Amniotic epithelial cell (primary cell): ENCODE measurements around the gene KEAP1.
A peak's percentile ranks its signal among the peaks of the same experiment; 100 is the strongest.
"Not testable (repeated sequence)": the region's sequence is repeated elsewhere in the genome, so short reads cannot be mapped to it uniquely, and the experiment has no call there.

Experiments
- DNase-seq: peaks from one replicate; pipeline ENCODE4 v3.0.0-alpha.2; 2010; ENCODE audit warnings: low read depth

KEAP1 gene

GRCh38 chr19:10503002-10503789, at the start of gene KEAP1:
Gene KEAP1 (minus strand): TSS chr19:10503356. CDS start chr19:10500033, 3,323 bp downstream.
- peak; percentile 32 for DNase-seq

DNA sequence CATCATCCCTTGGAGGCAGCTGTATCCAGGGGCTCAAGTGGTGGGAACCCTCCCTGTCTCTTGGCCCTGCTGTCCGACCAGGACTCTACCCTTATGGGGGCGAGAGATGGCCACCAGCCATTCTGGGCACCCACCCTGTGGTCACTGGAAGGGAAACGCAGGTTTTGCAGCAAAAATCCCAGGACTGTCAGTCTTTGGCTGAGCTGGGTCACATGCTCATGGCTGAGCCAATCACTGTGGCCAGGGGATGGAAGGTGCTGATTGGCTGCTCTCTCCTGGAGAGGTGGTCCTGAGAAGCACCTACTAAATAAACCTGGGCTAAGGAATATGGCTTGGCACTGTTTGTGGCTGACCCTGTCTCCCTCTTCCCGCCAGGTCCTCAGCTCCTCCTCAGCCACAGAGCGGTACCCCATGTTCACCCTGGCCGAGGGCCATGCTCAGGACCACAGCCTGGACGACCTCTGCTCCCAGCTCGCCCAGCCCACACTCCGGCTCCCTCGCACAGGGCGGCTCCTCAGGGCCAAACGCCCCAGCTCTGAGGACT, 49.4 kb upstream of the KEAP1 start:
- peak; percentile 33 for DNase-seq

GRCh38 chr19:10551698-10552301, 48.6 kb upstream of the KEAP1 start:
- DNase-seq: peak; percentile 63

- not testable (repeated sequence) for DNase-seq
Measured at GRCh38 chr19:10551006-10551405, 47.9 kb upstream of the KEAP1 start.

DNA sequence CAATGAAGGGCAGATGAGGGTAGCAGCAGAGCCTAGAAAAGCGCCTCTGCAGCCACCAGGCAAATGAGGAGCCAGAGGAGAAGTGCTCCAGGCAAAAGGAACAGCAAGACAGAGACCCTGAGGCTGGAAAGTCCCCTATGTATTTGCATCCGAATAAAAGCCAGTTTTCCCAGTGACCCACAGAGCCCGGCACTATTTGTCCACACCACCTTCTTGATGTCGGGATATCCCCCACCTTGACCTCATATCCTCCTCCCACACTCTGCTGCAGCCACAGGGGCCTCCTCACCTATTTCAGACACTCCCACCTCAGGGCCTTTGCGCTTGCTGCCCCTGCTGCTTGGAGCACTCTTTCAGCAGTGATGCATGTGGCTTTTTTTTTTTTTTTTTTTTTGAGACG, 47.2 kb upstream of the KEAP1 start:
- no peak for DNase-seq

DNA sequence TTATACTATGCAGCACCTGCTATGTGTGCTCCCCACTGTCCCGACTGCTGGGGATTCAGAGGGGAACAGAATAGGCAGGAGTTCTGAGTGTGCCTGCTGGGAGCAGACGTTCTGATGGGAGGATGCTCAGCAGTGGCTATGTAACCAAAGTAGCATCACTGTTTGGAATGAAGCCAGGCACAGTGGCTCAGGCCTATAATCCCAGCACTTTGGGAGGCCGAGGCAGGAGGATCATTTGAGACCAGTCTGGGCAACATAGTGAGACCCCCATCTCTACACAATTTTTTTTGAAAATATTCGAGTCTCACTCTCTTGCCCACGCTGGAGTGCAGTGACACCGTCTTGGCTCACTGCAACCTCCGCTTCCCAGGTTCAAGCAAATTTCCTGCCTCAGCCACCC, 46.6 kb upstream of the KEAP1 start:
- DNase-seq: no peak

GRCh38 chr19:10548746-10549276, 45.7 kb upstream of the KEAP1 start:
- DNase-seq: no peak

DNA sequence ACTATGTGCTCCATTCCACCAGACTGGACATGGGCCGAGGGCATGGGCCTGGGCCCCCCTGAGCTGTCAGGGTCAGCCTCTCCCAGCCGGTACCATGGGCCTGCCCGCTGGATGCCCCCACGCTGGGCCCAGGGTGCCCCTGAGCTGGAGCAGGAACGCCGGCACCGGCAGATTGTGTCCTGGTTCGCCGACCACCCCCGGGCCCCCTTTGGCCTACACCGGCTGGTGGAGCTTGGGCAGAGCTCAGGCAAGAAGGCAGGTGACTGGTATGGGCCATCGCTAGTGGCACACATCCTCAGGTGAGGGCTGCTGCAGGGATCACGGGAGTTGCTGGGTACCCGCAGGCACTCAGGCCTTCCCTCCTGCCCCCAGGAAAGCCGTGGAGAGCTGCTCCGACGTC, 43.7 kb upstream of the KEAP1 start:
- DNase-seq: no peak

GRCh38 chr19:10544753-10545251, 41.6 kb upstream of the KEAP1 start:
- DNase-seq: no peak

DNA sequence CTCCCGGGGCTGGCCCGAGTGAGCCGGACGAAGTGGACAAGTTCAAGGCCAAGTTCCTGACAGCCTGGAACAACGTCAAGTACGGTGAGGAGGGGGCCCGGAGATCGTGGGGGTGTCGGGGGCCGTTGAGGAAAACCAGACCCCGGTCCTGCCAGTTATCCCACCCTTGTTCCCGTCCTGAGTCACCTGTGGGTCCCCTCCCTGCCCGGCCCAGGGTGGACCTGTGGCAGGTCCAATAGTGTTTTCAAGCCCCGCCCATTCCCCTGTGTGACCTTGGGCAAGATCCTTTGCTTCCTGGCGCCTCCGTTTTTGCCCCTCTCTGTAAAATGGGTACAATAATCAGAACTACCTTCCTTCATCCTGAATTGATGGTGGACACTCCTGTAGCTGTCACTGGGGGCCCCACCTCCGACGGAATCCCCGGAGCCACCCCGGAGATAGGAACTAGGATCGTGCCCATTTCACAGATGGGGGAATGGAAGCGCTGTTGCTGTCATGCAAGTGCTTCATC, 41.1 kb upstream of the KEAP1 start:
- DNase-seq: no peak

- no peak for DNase-seq
Measured at GRCh38 chr19:10543420-10544241, 40.5 kb upstream of the KEAP1 start, which contains the start of gene ATG4D. Gene ATG4D (plus strand): TSS chr19:10543904. CDS start chr19:10544091, 187 bp downstream.

DNA sequence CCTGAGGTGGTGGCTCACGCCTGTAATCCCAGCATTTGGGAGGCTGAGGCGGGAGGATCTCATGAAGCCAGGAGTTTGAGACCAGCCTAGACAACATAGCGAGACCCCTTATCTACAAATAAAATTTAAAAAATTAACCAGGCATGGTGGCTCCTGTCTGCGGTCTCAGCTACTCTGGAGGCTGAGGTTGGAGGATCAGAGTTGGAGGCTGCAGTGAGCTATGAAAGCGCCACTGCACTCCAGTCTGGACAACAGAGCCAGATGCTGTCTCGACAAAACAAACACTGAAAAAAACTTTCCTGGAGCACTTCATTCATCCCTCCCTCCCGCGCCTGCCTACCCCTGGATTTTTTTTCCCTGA, 39.9 kb upstream of the KEAP1 start:
- no peak for DNase-seq

DNA sequence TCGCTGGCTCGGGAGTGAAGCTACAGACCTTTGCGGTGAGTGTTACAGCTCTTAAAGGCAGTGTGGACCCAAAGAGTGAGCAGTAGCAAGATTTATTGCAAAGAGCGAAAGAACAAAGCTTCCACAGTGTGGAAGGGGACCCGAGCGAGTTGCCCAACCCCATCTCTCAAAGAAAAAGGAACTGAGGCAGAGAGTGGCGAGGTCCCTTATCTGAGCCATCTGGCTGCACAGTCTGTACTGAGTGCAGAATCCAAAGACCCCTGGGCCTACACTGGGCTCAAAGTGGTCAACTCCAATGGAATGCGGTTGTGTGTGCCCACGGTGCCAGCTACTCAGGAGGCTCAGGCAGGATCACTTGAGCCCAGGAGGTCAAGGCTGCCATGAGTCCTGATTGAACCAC, 35.9 kb upstream of the KEAP1 start:
- not testable (repeated sequence) for DNase-seq

GRCh38 chr19:10538204-10538983, 35.2 kb upstream of the KEAP1 start:
- no peak for DNase-seq

- no peak for DNase-seq
Measured at GRCh38 chr19:10537668-10538067, 34.5 kb upstream of the KEAP1 start.

GRCh38 chr19:10535613-10536012, 32.5 kb upstream of the KEAP1 start:
- DNase-seq: peak; percentile 51

DNA sequence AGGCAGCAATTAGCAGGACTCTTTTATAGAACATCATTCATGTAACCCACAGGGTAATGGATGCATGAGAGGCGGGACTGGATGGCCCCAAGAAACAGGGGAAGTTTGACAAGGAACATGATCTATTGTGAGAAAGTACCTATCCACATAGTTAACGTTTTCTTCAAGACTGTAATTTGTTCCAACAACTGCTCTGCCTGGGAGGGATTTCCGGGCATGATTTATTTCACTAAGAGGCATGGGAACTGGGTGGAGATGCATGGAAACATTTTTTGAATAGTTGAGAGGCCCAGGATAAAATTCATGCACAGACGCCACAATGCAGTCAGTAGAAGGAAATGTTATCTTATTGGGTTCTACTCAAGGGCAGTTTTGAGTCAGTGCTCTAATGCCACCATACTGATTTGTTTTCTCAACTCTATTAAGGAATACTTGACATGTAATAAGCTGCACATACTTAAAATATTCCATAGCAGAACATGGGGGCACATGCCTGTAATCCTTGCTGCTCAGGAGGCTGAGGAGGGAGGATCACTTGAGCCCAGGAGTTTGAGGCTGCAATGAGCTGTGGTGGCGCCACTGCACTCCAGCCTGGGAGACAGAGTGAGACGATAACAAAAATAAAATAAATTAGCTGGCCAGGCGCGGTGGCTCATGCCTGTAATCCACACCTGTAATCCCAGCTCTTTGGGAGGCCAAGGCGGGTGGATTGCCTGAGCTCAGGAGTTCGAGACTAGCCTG, 30.7 kb upstream of the KEAP1 start:
- DNase-seq: peak; percentile 100

DNA sequence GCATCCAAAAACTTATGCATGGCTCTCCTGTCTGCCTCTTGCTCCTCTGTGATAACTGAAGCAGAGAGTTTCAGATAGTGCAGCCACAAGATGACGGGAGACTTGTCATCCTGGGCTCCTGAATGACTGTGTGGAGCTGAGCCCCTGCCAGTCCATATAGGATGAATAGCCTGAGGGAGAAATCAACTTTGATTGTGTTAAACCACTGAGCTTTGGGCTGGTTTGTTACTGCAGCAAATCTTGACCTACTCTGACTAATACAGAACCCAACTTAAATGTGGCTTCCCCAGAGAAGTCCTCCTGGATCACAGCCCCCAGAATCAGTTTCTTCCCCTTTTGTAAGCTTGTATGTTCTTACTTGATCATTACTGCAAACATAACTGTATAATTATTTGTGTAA, 29.3 kb upstream of the KEAP1 start:
- no peak for DNase-seq

GRCh38 chr19:10526887-10527286, 23.7 kb upstream of the KEAP1 start:
- DNase-seq: not testable (repeated sequence)

DNA sequence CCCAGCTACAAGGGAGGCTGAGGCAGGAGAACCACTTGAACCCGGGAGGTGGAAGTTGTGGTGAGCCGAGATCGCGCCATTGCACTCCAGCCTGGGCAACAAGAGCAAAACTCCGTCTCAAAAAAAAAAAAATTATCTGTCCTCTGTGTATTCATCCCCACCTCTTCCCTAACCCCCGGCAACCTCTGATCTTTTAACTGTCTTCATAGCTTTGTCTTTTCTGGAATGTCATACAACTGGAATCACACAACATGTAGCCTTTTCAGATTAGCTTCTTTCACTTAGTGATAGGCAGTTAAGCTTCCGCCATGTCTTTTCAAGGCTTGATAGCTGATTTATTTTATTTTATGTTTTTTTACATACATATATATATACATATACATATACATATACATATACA, 22.5 kb upstream of the KEAP1 start:
- no peak for DNase-seq
